Endothelial cell of umbilical vein (primary cell): Measurements from ENCODE around the gene TMEM81. TPM values are rescaled to one million over a fixed set of nuclear protein-coding genes. Genes with fewer than 3 reads are reported as not detected.

ENCODE experiments used
- BruUV-seq: library from RNA; stranded (reverse); fragments of 400-500 nt; replicated peaks from 2 replicates; lab custom pipeline; 2021; lab: Mats Ljungman, UMichigan
- CTCF ChIA-PET: fragments of 300-600, 350-600 bp; sonication (Branson Sonifier 250); formaldehyde crosslinking; loops from one replicate; lab custom pipeline; 2021; ENCODE audit warnings: antibody characterized with exemption, inconsistent platforms; lab: Charles Lee
- POLR2A ChIA-PET: fragments of 300-600, 350-600 bp; sonication (Branson Sonifier 250); formaldehyde crosslinking; loops from one replicate; lab custom pipeline; 2021; ENCODE audit warnings: antibody characterized with exemption, inconsistent platforms; lab: Charles Lee
- DNase-seq: peaks from one replicate; pipeline ENCODE4 v3.0.0-alpha.2; 2011; ENCODE audit warnings: low read depth, low spot score
- FAIRE-seq: peaks from 2 replicates; lab custom pipeline; 2011; peaks lifted over from hg19 to GRCh38; lab: Jason Lieb, UNC
- H2AFZ ChIP-seq: 2 replicates; pipeline ENCODE4 v1.6.0; 2012; ENCODE audit warnings: low read depth, low read length, control low read depth, inconsistent platforms
- H3K27ac ChIP-seq: 2 replicates; pipeline ENCODE4 v1.5.1; 2011; ENCODE audit warnings: low read depth, mild to moderate bottlenecking, control low read depth, low read length, moderate library complexity; ENCODE audit not compliant: insufficient read depth
- H3K27me3 ChIP-seq, 2 experiments: 2 replicates each; pipeline versions ENCODE4 v1.6.0 to v1.6.1; 2011; ENCODE audit warnings: low read length in 2 of 2, mixed read lengths in 1 of 2; ENCODE audit not compliant: control insufficient read depth in 2 of 2, insufficient read depth in 2 of 2
- H3K36me3 ChIP-seq, 2 experiments: 2 replicates in 1 of 2; 3 replicates in 1 of 2; pipeline ENCODE4 v1.5.1; 2011; ENCODE audit warnings: low read length in 2 of 2, mild to moderate bottlenecking in 1 of 2, moderate library complexity in 1 of 2; ENCODE audit not compliant: control insufficient read depth in 2 of 2, insufficient read depth in 2 of 2; ENCODE audit errors: extremely low read depth in 1 of 2
- H3K4me1 ChIP-seq: 3 replicates; pipeline ENCODE4 v1.5.1; 2011; ENCODE audit warnings: mild to moderate bottlenecking, low read length; ENCODE audit not compliant: control insufficient read depth, insufficient read depth; ENCODE audit errors: extremely low read depth
- H3K4me2 ChIP-seq: 2 replicates; pipeline ENCODE4 v1.6.1; 2011; ENCODE audit warnings: low read length, control low read depth, mixed read lengths; ENCODE audit not compliant: insufficient read depth
- H3K4me3 ChIP-seq, 3 experiments: fragments of 200-600 bp in 1 of 3; sonication (generic), shearing (Covaris generic) in 1 of 3; replicated peaks in 1 of 3; 2 replicates each; pipeline ENCODE4 v1.5.1; 2011 to 2016; ENCODE audit warnings: control low read depth in 3 of 3, low read length in 3 of 3, mild to moderate bottlenecking in 2 of 3, inconsistent platforms in 1 of 3, low read depth in 1 of 3, moderate library complexity in 1 of 3; ENCODE audit not compliant: insufficient read depth in 1 of 3
- H3K79me2 ChIP-seq: 2 replicates; pipeline ENCODE4 v1.6.0; 2012; ENCODE audit warnings: low read length, inconsistent platforms; ENCODE audit not compliant: control insufficient read depth, insufficient read depth
- H3K9ac ChIP-seq: replicated peaks from 2 replicates; pipeline ENCODE3; 2011; ENCODE audit warnings: low read length, control low read depth; ENCODE audit not compliant: insufficient read depth; ENCODE audit errors: extremely low read depth
- H3K9me1 ChIP-seq: replicated peaks from 3 replicates; pipeline ENCODE4 v1.6.0; 2011; ENCODE audit warnings: mild to moderate bottlenecking, low read length; ENCODE audit not compliant: control insufficient read depth, insufficient read depth; ENCODE audit errors: extremely low read depth
- H3K9me3 ChIP-seq: replicated peaks from 2 replicates; pipeline ENCODE4 v1.5.1; 2012; ENCODE audit warnings: low read length, inconsistent platforms; ENCODE audit not compliant: control insufficient read depth, insufficient read depth
- H4K20me1 ChIP-seq: replicated peaks from 2 replicates; pipeline ENCODE3; 2011; ENCODE audit warnings: mild to moderate bottlenecking, low read length; ENCODE audit not compliant: control insufficient read depth, insufficient read depth; ENCODE audit errors: extremely low read depth
- CTCF ChIP-seq, 2 donors: IDR thresholded peaks; 1 replicate in 1 of 2; 2 replicates in 1 of 2; pipeline ENCODE4 v1.5.1; 2011; ENCODE audit warnings: low read length in 2 of 2, mild to moderate bottlenecking in 2 of 2, moderate library complexity in 2 of 2, control low read depth in 1 of 2, inconsistent platforms in 1 of 2, low read depth in 1 of 2; ENCODE audit not compliant: insufficient read depth in 1 of 2; ENCODE audit errors: extremely low read depth in 1 of 2
- EZH2 ChIP-seq: IDR thresholded peaks from 2 replicates; pipeline ENCODE4 v1.6.1; 2012; ENCODE audit warnings: borderline replicate concordance, low read depth, mild to moderate bottlenecking, moderate library complexity, low read length, inconsistent platforms; ENCODE audit not compliant: severe bottlenecking
- FOS ChIP-seq: IDR thresholded peaks from 2 replicates; pipeline ENCODE4 v1.6.1; 2011; ENCODE audit warnings: mild to moderate bottlenecking, low read length, moderate library complexity, borderline replicate concordance; ENCODE audit not compliant: insufficient read depth
- GATA2 ChIP-seq: IDR thresholded peaks from 2 replicates; pipeline ENCODE4 v1.7.0; 2011; ENCODE audit warnings: low read depth, mild to moderate bottlenecking, moderate library complexity, mixed read lengths, low read length; ENCODE audit not compliant: insufficient read length, insufficient read depth
- JUN ChIP-seq: IDR thresholded peaks from 2 replicates; pipeline ENCODE4 v1.6.1; 2011; ENCODE audit warnings: borderline replicate concordance, low read depth; ENCODE audit not compliant: insufficient read length, insufficient read depth
- MAX ChIP-seq: IDR thresholded peaks from 2 replicates; pipeline ENCODE4 v1.6.1; 2011; ENCODE audit not compliant: insufficient read depth, insufficient read length
- MYC ChIP-seq: IDR thresholded peaks from one replicate; pipeline ENCODE4 v1.6.1; 2011; ENCODE audit warnings: mild to moderate bottlenecking, low read depth, low read length
- POLR2A ChIP-seq: IDR thresholded peaks from 2 replicates; pipeline ENCODE4 v1.6.1; 2012; ENCODE audit warnings: low read depth, mild to moderate bottlenecking, control low read depth, low read length
- POLR2AphosphoS5 ChIP-seq: IDR thresholded peaks from 2 replicates; pipeline ENCODE4 v1.6.1; 2012; ENCODE audit warnings: low read depth, mild to moderate bottlenecking, control low read depth, low read length, moderate library complexity; ENCODE audit not compliant: insufficient read depth
- dilution Hi-C: fragments of 300-500 bp; cut with MboI; formaldehyde crosslinking; loops from one replicate; pipeline ENCODE4 v1.15.0; 2019; ENCODE audit warnings: low sequenced_read_pairs; ENCODE audit not compliant: extremely low pct_ligation_motif_present
- intact Hi-C: fragments of 100-400 bp; cut with micrococcal nuclease; formaldehyde crosslinking; loops from one replicate; pipeline ENCODE4 v1.10.0; 2022
- polyA plus RNA-seq, 4 experiments: library from polyadenylated mRNA; depleted of rRNA in 3 of 4; stranded (reverse) in 3 of 4; unstranded in 1 of 4; fragments of >200 nt; gene quantifications; 2 replicates each; pipeline versions ENCODE4 v1.2.1 to v1.2.3, GENCODE V29; 2011 to 2012; ENCODE audit warnings: missing spikeins in 1 of 4
- total RNA-seq: library from RNA; stranded (reverse); gene quantifications from 2 replicates; pipeline ENCODE4 v1.2.3, GENCODE V29; 2021

The TMEM81 gene
- total and polyA plus RNA-seq, 2 donors (not counting 3 experiments of a cell fraction or from before 2014, with no cell fraction given) = 1.5 to 2.9 TPM

- Histone ChIP-seq H3K27ac (no peak overlapping the region), H4K20me1 (no peaks in the 10 kb centered on the region), H3K9me1 (no peaks in the 10 kb centered on the region), H3K4me2 (no peak overlapping the region), H3K4me3 (no peak overlapping the region), H3K36me3 (no peaks in the 10 kb centered on the region), H3K79me2 (no peaks in the 10 kb centered on the region), H3K9ac (no peak overlapping the region), H3K9me3 (no peaks in the 10 kb centered on the region), H3K4me1 (no peaks in the 10 kb centered on the region), H3K27me3 (peaks cover 37 to 48% of the 10 kb centered on the region in 2 experiments), H2AFZ (no peak overlapping the region)
- POLR2A ChIA-PET = no interaction called here
- no TSS peak for BruUV-seq
- DNase-seq (no peak), FAIRE-seq (no peak)
- dilution Hi-C loops = no loop called here
- TF ChIP-seq POLR2AphosphoS5 (no peak), MAX (no peak), GATA2 (no peak), JUN (no peak), CTCF (IDR thresholded peaks at IDR 0.05; ENCODE audit: extremely low read depth in 1 of 2, insufficient read depth in 1 of 2, low read depth in 1 of 2, low read length in 2 of 2) (no peak), POLR2A (no peak), FOS (no peak), MYC (no peak), EZH2 (no peak)
- CTCF ChIA-PET = interaction anchor here (1.0 kb wide), 1 partner anchor 17 kb away, joined by 5 read pairs; no protein-coding TSS in a partner anchor
- intact Hi-C loops = no loop called here
Observed at GRCh38 chr1:205044741-205045140, 39.5 kb downstream of the TMEM81 start.
